Thoracic aorta (tissue), 2 donors: Measurements from ENCODE around the gene NACC1. TPM values are rescaled to one million over a fixed set of nuclear protein-coding genes. Genes with fewer than 3 reads are reported as not detected.
"Not testable (repeated sequence)": the region's sequence is repeated elsewhere in the genome, so short reads cannot be mapped to it uniquely, and the experiment has no call there.

Source experiments
- ATAC-seq: fragments of 150-250 bp; one replicate; pipeline ENCODE4 v1.8.0; 2017; ENCODE audit warnings: low read depth; ENCODE audit not compliant: insufficient number of reproducible peaks, low FRiP score
- DNase-seq: peaks from one replicate; pipeline ENCODE4 v3.0.0-alpha.2; 2020; ENCODE audit warnings: low spot score
- H3K27ac ChIP-seq, 2 donors: fragments of 200-600 bp; sonication (generic); 1 replicate in 1 of 2; 2 replicates in 1 of 2; pipeline ENCODE4 v1.5.1; 2016; ENCODE audit warnings: mild to moderate bottlenecking in 2 of 2, moderate library complexity in 2 of 2
- H3K27me3 ChIP-seq: fragments of 200-600 bp; sonication (generic); replicated peaks from 2 replicates; pipeline ENCODE4 v1.6.0; 2016; ENCODE audit warnings: mild to moderate bottlenecking; ENCODE audit not compliant: insufficient read depth
- H3K36me3 ChIP-seq: fragments of 200-600 bp; sonication (generic); one replicate; pipeline ENCODE4 v1.5.1; 2016
- H3K4me1 ChIP-seq, 2 donors: fragments of 200-600 bp; sonication (generic); 1 replicate in 1 of 2; 2 replicates in 1 of 2; pipeline versions ENCODE4 v1.5.1 to v1.6.0; 2016; ENCODE audit warnings: low read depth in 2 of 2, mild to moderate bottlenecking in 1 of 2; ENCODE audit not compliant: control insufficient read depth in 1 of 2
- H3K4me3 ChIP-seq: fragments of 200-600 bp; sonication (generic); 2 replicates; pipeline ENCODE4 v1.5.1; 2016; ENCODE audit warnings: mild to moderate bottlenecking
- H3K9me3 ChIP-seq: fragments of 200-600 bp; sonication (generic); 2 replicates; pipeline ENCODE4 v1.5.1; 2016
- CTCF ChIP-seq: fragments of 200-600 bp; sonication (generic); IDR thresholded peaks from one replicate; pipeline ENCODE4 v1.5.1; 2019; ENCODE audit warnings: antibody characterized with exemption
- total RNA-seq, 2 donors: library from RNA; depleted of rRNA; stranded (reverse); fragments of >200 nt; gene quantifications; one replicate each; pipeline versions ENCODE4 v1.1.0 to v1.2.3, GENCODE V29; 2016

Gene NACC1
- total RNA-seq, 2 donors from 2014 or later: 27.2 to 28.8 TPM

- no peaks in the 10 kb centered on the region for H3K9me3 ChIP-seq
- ATAC-seq: no peak
- H3K4me1 ChIP-seq: peaks cover 31 to 68% of the 10 kb centered on the region in 2 donors
- no peaks in the 10 kb centered on the region for H3K36me3 ChIP-seq
- no peak overlapping the region for H3K4me3 ChIP-seq
- no peaks in the 10 kb centered on the region for H3K27me3 ChIP-seq
- DNase-seq: no peak
- H3K27ac ChIP-seq: peak overlapping the region; percentile 93 to 95
- TF ChIP-seq CTCF: no peak
Measured at GRCh38 chr19:13165162-13165997, 47.3 kb downstream of the NACC1 start.

- not testable (repeated sequence) for H3K36me3 ChIP-seq, ATAC-seq
- H3K4me1 ChIP-seq: peaks cover 31 to 68% of the 10 kb centered on the region in 2 donors
Measured at GRCh38 chr19:13166151-13166550, 48.1 kb downstream of the NACC1 start.

GRCh38 chr19:13169769-13170168, 51.7 kb downstream of the NACC1 start:
- H3K4me3 ChIP-seq: no peak overlapping the region
- H3K36me3 ChIP-seq: no peaks in the 10 kb centered on the region
- DNase-seq: no peak
- H3K4me1 ChIP-seq: peaks cover 34 to 60% of the 10 kb centered on the region in 2 donors
- H3K9me3 ChIP-seq: no peaks in the 10 kb centered on the region
- no peak for ATAC-seq
- TF ChIP-seq CTCF: no peak
- no peaks in the 10 kb centered on the region for H3K27me3 ChIP-seq
- peak overlapping the region; percentile 11 to 95 for H3K27ac ChIP-seq

More at GRCh38 chr19:13166151-13166550, 48.1 kb downstream of the NACC1 start:
- DNase-seq, H3K9me3 ChIP-seq, H3K27me3 ChIP-seq, H3K4me3 ChIP-seq: not testable (repeated sequence)
- peak overlapping the region; percentile 94 to 95 for H3K27ac ChIP-seq

- Histone ChIP-seq H3K9me3 (no peaks in the 10 kb centered on the region), H3K36me3 (no peaks in the 10 kb centered on the region), H3K4me1 (peaks cover 33 to 56% of the 10 kb centered on the region in 2 donors), H3K27me3 (no peaks in the 10 kb centered on the region), H3K27ac (peak overlapping the region in 1 of 2 donors; percentile 86), H3K4me3 (no peak overlapping the region)
- no peak for DNase-seq
- no peak for ATAC-seq
- TF ChIP-seq CTCF: no peak
Measured at GRCh38 chr19:13171146-13171545, 53.1 kb downstream of the NACC1 start.

GRCh38 chr19:13172346-13173138, 54.5 kb downstream of the NACC1 start:
- H3K36me3 ChIP-seq: no peaks in the 10 kb centered on the region
- DNase-seq (peak; percentile 89), ATAC-seq (peak; percentile 69)
- H3K9me3 ChIP-seq: no peaks in the 10 kb centered on the region
- H3K4me3 ChIP-seq: peak overlapping the region; percentile 55
- peak overlapping the region; percentile 86 to 91 for H3K27ac ChIP-seq
- TF ChIP-seq CTCF: no peak
- H3K27me3 ChIP-seq: no peaks in the 10 kb centered on the region
- peaks cover 27 to 42% of the 10 kb centered on the region in 2 donors for H3K4me1 ChIP-seq
